Stimulated activated CD4-positive, alpha-beta T cell treated with anti-CD3 and anti-CD28 coated beads, Interleukin-4, amount 100 ng/mL, for 48 hours (primary cell): ENCODE measurements around the gene UPK1B.
"Not testable (repeated sequence)": the region's sequence is repeated elsewhere in the genome, so short reads cannot be mapped to it uniquely, and the experiment has no call there.

Experiments used
- DNase-seq, 2 donors: peaks; one replicate each; pipeline ENCODE4 v3.0.0-alpha.2; 2020; ENCODE audit warnings: low read depth in 2 of 2

Gene UPK1B

DNA sequence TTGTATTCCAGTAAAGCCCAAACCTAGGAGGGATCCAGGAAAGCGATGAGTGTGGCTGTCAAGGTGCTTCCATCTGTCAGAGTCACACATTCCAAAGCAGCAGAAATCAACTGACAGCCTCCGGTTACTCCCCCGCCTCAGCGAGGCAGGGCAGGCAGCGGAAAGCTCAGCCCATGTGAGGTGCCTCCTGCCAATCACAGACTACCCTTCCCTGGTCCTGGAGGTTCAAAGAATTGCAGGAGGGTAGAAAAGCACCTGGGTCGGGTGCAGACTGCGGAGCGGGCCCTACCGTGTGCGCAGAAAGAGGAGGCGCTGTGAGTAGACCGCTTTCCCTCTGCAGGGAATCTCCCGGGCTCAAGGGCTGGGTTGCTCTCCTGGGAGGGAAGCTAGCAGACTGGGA, at the start of gene UPK1B:
TSS of gene UPK1B (plus strand) at position 274 of the 400 bp plus-strand sequence. CDS start 13,144 bp downstream, outside the sequence.
- DNase-seq, result no peak

DNA sequence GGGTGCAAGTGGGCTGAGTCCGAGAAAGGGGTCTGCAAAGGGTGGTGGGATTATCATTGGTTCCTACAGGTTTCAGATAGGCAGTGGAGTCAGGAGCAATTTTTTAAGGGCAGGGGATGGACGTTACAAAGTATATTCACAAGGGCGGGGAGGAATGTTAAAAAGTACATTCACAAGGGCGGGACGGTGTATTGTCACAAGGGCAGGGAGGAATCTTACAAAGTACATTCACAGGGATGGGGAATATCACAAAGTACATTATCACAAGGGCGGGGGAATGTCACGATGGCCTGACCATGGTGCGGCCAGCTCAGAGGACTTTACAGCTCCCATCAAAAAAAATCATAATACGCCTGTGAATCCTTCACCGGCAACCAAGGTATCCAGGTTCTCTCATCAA, 48.1 kb upstream of the UPK1B start:
- no peak for DNase-seq

DNA sequence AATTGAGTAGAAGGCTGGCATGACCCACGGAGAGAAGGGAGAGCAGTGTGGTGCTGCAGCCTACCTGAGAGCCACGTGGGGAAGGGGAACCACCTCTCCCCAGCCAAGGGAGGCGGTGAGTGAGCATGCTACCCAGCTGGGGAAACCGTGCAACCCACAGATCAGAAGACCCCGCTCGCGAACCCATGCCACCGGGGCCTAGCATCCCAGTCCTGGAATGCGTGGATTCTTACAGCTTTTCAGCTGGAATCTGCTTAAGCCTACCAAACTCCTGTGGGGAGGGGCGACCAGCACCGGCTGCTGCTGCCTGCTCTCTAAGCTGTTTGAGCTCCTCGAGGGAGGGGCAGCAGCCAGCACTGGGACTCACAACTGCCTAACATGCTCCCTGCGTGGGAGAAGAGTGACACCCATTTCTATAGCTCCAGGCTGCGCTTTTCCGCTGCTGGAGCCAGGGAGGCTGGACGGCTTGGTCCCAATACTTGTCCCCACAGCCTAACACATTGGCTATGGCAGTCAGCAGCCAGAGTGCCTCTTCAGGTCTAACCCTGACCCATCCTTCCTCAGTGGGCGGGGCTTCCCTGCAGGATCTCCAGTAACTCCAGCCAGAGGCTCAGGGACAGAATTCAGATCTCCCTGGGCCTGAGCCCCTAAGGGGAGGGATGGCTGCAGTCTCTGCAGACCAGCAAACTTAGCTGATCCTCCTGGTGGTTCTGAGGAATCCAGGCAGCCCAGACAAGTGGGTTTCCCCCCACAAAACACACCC, 47.5 kb upstream of the UPK1B start:
- no peak for DNase-seq

DNA sequence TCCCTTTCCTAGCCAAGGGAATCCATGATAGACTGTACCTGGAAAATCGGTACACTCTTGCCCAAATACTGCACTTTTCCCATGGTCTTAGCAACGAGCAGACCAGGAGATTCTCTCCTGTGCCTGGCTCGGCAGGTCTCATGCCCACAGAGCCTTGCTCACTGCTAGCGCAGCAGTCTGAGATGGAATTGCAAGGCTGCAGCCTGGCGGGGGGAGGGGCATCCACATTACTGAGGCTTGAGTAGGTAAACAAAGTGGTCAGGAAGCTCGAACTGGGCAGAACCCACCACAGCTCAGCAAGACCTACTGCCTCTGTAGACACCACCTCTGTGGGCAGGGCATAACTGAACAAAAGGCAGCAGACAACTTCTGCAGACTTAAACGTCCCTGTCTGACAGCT, 43.1 kb upstream of the UPK1B start:
- not testable (repeated sequence) for DNase-seq

DNA sequence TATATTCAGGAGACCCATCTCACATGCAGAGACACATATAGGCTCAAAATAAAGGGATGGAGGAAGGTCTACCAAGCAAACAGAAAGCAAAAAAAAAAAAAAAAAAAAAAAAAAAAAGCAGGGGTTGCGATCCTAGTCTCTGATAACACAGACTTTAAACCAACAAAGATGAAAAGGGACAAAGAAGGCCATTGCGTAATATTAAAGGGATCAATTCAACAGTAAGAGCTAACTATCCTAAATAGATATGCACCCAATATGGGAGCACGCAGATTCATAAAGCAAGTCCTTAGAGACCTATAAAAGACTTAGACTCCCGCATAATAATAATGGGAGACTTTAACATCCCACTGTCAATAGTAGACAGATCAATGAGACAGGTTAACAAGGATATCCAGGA, 41.1 kb upstream of the UPK1B start:
- DNase-seq, result not testable (repeated sequence)

DNA sequence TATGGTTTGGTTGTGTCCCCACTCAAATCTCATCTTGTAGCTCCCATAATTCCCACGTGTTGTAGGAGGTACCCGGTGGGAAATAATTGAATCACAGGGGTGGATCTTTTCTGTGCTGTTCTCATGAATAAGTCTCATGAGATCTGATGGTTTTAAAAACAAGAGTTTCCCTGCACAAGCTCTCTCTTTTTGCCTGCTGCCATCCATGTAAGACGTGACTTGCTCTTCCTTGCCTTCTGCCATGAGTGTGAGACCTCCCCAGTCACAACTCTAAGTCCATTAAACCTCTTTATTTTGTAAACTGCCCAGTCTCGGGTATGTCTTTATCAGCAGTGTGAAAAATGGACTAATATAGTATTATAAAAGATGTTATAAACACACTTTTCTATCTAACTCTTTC, 34.0 kb upstream of the UPK1B start:
- DNase-seq, result not testable (repeated sequence)

DNA sequence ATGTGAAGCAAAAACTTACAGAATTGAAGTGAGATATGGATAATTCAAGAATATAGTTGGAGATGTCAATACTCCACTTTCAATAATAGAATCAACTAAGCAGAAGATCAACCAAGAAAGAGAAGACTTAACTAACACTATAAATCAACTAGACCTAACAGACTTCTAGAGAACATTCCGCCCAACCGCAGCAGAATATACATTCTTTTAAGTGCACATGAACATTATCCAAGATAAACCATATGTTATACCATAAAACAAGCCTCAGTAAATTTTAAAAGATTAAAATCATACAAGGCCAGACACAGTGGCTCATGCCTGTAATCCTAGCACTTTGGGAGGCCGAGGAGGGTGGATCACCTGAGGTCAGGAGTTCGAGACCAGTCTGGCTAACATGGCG, 32.9 kb upstream of the UPK1B start:
- DNase-seq, result no peak

DNA sequence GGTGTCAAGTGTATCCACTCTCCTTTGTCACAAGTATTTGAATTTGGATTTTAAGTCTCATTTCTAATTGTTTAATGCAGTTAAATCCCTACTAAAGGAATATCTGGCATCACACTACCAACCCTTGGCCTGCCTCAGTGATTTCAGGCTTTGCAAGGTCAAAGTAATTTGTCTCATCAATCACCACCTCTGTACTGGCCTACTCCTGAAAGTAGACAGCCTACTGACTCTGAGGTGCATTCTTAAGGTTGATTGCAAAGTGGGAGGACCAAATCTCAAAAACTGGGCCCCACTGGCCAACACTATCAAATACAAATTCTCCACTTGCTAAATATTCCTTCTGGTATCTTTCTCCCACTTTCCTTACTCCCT, 28.3 kb upstream of the UPK1B start:
- DNase-seq, result no peak

DNA sequence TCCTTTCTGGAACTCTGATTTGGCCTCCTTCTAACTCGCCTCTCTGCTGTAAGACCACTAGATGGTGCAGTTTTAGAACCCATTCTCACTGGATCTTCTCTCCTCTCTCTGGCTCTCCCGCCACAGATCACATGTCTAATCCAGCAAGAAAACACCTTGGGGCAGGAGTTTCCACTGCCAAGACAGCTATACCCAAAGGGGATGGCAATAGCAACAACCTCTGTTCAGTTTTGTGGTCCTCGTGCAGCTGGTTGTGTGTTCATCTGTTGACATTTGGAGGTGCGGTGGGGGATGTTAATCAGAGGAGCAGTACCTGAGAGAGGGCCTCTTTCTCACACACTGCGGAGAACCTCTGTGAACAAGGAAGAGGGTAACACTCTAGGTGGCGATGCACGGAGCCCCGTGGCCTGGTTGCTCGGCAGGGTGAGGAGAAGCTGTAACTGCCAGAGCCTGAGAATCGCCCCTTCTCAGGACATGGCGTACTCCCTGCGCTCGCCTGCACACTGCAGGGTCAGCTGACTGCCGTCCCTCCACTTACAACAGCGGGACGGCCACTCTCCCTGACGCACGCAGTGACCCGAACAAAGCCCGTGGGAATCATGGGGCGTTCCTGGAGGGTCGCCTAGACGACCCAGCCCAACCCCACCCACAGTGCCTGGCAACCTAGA, 27.8 kb upstream of the UPK1B start, which contains the start of gene TEX55:
TSS of gene TEX55 (plus strand) at position 666 of the 668 bp plus-strand sequence. CDS start 25 bp downstream, outside the sequence.
- no peak for DNase-seq

DNA sequence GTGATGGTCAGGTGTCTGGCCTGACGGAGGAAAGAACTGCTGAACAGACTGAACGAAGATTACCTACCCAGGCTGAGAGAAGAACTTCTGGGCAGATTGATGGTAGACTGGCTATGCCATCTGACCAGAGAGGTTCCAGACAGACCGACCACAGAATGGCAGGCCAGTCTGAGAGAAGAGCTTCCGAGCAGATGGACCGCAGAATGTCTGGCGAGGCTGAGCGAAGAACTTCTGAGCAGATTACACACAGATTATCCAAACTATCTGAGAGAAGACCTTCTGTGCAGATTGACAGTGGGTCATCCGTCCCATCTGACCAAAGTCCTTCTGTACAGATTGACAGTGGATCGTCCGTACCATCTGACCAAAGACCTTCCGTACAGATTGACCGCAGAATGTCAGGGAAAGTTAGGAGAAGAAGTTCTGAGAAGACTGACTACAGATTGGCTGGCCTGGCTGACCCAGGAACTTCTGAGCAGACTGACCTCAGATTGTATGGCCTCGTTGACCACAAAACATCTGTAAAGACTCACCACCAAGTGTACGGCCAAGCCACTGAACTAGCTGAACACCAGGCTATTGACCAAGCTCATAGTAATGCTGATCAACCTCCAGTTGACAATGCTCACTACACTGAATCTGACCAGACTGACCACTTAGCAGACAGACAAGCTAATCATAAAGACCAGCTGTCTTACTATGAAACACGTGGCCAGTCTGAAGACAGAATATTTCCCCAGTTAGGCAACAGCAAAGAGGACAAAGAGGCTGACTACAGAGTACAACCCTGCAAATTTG, 26.6 kb upstream of the UPK1B start:
- no peak for DNase-seq

DNA sequence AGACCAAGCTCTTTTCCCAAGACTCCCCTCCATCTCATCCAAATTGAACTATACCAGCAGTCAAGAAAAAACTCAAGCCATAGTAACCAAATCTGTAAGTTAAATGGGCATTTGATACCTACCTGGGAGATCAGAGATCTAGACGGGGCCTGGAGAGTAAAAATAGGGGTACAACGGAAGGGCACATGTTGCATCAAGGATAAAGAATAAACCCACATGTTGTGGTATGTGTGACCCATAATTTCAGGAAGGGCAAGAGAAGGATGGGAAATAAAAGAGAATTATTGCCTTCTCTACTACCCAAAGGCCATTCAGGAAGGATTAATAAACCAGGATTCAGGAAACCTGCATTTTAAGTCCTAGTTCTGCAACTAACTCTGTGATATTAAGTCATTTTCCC, 25.9 kb upstream of the UPK1B start:
- no peak for DNase-seq

DNA sequence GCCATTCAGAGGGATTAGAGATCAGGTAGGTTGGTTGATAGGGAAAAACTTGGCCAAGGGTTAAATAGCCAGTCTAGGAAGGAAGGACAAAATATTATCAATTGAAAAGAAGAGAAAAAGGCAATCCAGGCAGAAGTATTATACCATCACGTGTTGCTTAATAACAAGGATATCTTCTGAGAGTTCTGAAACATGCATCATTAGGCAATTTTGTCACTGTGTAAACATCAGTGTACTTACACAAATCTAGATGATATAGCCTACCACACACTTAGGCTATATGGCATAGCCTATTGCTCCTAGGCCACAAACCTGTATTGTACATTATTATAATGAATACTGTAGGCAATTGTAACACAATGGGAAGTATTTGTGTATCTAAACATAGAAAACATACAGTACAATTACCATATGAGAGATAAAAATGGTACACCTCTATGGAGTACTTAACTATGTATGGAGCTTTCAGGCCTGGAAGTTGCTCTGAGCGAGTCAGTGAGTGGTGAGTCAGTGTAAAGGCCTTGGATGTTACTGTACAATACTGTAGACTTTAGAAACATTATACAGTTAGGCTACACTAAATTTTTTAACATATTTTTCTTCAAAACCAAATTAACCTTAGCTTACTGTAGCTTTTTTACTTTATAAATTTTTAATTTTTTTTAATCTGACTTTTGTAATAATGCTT, 24.8 kb upstream of the UPK1B start:
- DNase-seq, result no peak

DNA sequence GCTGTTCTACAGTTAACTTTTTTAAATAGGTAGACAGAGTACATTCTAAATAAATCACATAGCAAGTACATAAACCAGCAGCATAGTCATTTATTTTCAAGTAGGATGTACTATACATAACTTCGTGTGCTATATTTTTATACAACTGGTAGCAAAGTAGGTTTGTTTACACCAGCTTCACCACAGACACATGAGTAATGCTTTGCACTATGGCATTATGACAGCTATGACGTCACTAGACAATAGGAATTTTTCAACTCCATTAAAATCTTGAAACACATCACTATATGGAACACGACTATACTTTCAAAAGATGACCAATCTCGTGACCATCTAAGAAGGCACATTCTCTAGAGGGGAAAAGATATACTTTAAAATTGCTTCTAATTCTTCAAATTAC, 23.9 kb upstream of the UPK1B start:
- DNase-seq, result no peak

DNA sequence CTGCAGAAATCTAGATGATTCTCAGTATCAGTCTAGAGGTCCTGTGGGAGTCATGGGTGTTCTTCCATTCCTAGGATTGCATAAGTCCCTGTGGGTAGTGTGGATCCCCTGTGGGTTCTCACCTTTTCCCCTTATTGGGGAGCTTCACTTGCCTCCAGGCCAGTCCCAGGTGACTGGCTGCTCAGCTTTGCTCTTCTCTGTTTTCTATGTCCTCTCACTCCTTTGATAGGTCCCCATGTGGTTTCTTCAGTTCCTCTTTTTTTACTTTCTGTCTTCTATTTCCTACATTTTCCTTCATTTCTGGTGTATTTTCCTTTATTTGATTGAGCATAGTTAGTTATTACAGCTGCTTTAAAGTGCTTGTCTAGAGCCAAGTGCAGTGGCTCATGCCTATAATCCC, 16.5 kb upstream of the UPK1B start:
- no peak for DNase-seq

DNA sequence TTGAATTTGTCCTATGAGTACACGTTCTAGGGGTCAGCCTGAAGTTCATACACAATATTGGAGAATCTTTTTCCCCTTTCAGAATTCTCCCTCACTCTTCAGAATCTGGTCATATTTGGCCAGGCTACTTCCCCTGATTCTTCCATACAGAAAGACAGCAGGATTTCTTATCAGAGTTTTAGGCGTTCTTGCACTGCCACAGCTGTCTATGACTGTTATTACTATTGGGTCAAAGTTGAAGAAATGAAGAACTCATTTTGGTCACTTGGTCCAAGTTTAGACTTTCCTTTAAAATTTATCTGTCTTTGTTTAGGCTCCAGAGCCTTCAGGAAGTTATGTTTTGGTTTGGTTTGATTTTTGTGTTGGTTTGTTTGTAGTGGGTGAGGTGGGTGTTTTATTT, 15.4 kb upstream of the UPK1B start:
- no peak for DNase-seq

DNA sequence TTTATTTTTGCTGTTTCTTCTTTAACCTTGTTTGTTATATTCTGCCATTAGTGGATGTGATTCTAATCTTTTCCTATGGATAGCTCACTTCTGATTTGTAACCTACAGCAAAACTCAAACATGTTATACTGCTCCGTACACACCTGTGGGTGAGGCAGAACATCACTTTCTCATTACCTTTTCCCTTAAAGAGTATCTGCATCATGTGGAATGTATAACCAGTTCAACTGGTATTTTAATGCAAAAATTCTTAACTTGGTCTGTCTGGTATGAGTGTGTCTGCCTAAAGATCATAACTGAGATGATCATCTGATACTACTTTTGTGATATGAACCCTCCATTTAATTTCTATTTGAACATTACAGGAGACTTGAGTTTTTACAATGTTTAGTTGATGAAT, 13.0 kb upstream of the UPK1B start:
- no peak for DNase-seq

DNA sequence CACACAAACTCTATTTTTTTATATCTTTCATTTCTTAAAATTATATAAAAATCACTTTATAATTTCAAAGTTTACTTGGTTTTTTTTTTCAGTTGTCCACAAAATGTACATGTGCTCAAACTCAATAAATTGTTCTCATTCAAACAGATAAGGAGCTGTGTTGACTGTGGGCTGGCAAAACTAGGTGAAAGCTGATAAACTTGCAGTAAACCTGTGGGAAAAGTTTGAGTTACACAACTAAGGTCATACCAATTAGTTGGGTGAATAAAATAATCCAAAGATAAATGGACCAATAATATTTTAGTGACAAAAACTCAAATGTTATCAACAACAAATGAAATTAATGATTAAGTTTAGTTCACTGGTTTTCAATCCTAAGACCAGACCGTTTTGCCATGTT, 12.6 kb upstream of the UPK1B start:
- DNase-seq, result no peak

DNA sequence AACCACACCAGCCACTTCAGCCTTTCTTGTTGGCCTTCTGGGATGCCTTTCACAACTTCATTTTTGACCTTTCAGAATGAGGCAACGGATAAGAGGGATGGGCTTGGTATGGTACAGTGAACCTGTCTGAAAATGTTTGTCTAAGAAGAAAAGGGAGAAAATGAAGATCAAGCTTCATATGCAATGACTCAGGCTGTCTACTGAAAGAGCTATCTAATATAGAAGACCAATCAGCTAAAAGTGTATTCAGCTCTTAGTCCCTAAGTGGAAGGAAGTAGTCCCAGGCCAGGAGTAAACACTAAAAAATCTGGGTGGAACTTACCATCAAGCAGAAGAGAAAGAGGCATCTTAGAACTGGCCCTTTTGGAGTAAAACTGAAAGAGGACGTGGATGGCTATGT, 12.2 kb upstream of the UPK1B start:
- no peak for DNase-seq

DNA sequence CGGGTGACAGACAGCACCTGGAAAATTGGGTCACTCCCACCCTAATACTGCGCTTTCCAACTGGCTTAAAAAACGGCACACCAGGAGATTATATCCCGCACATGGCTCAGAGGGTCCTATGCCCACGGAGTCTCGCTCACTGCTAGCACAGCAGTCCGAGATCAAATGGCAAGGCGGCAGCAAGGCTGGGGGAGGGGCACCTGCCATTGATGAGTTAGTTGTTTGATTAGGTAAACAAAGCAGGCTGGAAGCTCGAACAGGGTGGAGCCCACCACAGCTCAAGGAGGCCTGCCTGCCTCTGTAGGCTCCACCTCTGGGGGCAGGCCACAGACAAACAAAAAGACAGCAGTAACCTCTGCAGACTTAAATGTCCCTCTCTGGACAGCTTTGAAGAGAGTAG, 8.7 kb upstream of the UPK1B start:
- not testable (repeated sequence) for DNase-seq

DNA sequence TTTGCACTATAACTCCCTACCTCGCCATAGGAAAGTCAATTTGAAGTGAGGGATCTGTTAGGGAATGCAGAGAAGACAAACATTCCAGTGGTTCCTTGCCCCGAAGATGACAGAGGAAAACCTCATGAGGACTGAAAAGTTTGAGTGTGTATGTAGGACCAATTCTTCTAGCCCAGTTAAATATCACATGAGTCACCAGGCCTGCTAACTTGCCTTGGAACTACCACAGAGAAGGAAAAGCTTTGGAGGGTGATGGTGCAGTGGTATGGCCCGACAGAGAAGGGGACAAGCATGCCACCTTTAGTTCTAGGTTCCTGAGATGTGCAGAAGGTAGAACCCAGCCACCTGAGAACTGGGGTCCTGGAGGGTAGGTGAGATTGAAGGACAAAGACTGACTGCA, 2.6 kb upstream of the UPK1B start:
- DNase-seq, result no peak

DNA sequence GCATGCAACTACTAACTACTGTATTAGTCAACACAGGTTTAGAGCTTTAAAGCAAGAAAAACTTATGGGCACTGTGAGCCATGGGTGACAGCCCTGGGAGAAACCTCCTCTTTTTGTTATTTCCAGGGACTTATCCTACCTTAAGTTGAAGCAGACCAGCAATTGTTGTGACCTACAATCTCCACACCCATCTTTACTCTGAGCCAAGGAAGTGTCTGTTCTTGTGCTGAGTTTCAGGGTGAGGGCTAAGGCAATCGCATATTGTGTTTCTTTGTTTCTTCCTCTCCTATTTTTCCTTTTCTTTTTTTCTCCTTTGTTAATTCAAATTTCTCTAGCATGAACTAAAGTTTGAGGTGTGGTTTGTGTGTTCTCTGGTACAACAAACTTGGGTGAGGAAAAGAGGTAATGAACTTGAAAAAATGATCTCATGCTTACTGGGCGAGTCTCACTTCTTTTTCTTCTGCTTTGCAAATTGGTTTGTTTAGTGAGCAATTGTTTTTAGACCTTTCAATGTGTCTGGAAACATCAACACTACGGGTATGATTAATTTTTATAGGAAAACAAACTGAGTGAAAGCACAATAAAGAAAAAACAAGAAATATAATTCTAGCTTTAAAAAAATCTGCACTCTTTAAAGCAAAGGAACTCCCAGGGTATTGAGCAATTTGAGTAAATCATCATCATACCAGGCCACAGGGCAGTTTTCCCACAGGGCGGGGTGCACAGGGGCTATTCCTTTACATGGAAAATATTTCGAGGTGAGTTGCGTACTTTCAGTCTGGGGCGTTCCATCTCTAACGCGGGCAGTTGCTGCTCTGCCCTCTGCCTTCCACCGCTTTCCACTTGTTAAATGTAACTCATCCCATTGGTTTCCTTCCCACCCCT, 2.7 kb downstream of the UPK1B start:
- no peak for DNase-seq
